DND-41 (cell line): ENCODE data around the gene EFHD2.

Experiments
- EZH2 ChIP-seq: IDR thresholded peaks from 3 replicates; pipeline ENCODE4 v1.6.1; 2012; ENCODE audit warnings: borderline replicate concordance, low read depth, mild to moderate bottlenecking, moderate library complexity, low read length, inconsistent platforms; ENCODE audit not compliant: severe bottlenecking
- TF ChIP-seq, protein P1 (sequence below): IDR thresholded peaks from 2 replicates; pipeline ENCODE4 v1.5.1; 2012; ENCODE audit warnings: borderline replicate concordance, low read length, moderate library complexity, mild to moderate bottlenecking; ENCODE audit not compliant: poor library complexity, severe bottlenecking; ENCODE audit errors: extremely low read depth

DNA sequence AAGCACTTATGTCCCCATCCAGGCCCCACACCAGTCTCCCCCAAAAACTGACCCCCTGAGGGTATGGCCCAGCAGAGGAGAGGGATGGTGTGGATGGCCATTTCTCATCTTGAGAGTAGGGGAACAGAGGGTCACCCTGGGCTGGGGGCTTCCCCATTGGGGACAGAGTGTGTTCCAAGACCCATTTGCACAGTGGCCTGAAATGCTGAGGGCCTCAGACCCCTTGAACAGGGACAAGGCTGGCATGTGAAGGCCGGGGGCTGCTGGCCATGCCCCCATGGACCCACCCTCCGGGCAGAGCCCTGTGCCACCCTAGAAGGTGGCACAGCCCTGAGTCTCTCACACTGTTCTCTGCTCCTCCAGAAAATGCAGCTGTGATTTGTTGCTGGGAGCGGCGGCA, 36.5 kb downstream of the EFHD2 start:
- TF ChIP-seq EZH2 = no peak
- TF ChIP-seq, protein P1, sequence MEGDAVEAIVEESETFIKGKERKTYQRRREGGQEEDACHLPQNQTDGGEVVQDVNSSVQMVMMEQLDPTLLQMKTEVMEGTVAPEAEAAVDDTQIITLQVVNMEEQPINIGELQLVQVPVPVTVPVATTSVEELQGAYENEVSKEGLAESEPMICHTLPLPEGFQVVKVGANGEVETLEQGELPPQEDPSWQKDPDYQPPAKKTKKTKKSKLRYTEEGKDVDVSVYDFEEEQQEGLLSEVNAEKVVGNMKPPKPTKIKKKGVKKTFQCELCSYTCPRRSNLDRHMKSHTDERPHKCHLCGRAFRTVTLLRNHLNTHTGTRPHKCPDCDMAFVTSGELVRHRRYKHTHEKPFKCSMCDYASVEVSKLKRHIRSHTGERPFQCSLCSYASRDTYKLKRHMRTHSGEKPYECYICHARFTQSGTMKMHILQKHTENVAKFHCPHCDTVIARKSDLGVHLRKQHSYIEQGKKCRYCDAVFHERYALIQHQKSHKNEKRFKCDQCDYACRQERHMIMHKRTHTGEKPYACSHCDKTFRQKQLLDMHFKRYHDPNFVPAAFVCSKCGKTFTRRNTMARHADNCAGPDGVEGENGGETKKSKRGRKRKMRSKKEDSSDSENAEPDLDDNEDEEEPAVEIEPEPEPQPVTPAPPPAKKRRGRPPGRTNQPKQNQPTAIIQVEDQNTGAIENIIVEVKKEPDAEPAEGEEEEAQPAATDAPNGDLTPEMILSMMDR = no peak
